HG03025 (cell line): Measurements from ENCODE around the gene MARCOL.
"Not testable (repeated sequence)": the region's sequence is repeated elsewhere in the genome, so short reads cannot be mapped to it uniquely, and the experiment has no call there.

Experiments
- ATAC-seq: cut with Tn5 transposase; IDR thresholded peaks from one replicate; pipeline ENCODE4 v1.9.1; 2021; ENCODE audit warnings: mild to moderate bottlenecking, moderate library complexity; ENCODE audit not compliant: unreplicated experiment, low FRiP score

Gene MARCOL

GRCh38 chr5:148261221-148261620, 22.9 kb downstream of the MARCOL start:
- no peak for ATAC-seq

DNA sequence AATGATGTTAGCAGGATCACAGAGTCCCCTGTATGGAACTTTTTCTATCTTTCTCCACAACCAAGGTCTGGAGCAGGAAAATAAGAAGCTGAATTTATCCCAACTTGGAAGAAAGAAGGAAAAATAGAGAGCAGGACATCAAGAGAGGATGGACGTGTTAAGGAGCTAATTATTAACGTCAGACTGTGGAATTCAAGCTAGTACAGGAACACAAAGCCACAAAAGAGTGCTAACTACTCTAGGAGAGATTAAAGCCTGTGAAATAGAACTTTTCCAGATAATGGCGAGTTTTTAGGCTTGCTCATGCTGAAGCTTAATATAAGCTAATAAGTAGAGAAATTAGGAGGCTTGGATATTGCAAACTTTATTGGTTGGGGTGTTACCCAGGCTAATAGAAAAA, 29.6 kb downstream of the MARCOL start:
- no peak for ATAC-seq

DNA sequence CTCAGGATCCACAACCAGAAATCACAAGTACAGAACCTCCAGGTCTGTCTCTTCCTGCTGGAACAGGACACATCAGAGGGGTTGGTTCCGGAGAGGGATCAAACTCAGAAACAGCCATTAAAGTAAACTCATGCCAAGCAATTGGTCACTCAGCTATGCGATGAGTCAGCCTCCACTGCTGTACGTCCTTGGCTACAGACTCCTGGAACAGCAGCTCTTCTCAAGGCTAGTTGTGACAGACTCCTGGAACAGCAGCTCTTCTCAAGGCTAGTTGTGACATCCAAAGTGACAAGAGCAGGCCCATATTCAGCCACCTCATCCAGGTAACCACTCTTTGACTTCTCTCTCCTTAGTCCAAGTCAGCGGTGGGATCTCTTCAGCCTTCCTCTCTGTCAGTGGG, 30.2 kb downstream of the MARCOL start, which contains the start of gene SPINK13:
TSS of gene SPINK13 (plus strand) at position 229 of the 400 bp plus-strand sequence. CDS start 1,279 bp downstream, outside the sequence.
- ATAC-seq, result no peak

DNA sequence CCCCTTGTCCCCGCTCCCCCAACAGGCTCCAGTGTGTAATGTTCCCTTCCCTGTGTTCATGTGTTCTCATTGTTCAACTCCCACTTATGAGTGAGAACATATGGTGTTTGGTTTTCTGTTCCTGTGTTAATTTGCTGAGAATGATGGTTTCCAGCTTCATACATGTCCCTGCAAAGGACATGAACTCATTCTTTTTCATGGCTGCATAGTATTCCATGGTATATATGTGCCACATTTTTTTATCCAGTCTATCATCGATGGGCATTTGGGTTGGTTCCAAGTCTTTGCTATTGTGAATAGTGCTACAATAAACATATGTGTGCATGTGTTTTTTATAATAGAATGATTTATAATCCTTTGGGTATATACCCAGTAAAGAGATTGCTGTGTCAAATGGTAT, 36.8 kb downstream of the MARCOL start:
- ATAC-seq, result not testable (repeated sequence)

GRCh38 chr5:148280893-148281292, 42.6 kb downstream of the MARCOL start:
- ATAC-seq, result not testable (repeated sequence)

DNA sequence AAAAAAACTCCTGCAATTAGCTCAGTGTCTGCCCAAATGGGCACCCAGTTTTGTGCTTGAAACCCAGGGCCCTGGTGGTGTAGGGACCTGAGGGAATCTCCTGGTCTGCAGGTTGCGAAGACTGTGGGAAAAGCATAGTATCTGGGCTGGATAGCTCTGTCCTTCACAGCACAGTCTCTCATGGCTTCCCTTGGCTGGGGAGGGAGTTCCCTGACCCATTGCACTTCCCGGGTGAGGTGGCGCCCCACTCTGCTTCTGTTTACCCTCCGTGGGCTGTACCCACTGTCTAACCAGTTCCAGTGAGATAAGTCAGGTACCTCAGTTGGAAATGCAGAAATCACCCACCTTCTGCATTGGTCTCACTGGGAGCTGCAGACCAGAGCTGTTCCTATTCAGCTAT, 43.0 kb downstream of the MARCOL start:
- ATAC-seq, result not testable (repeated sequence)

GRCh38 chr5:148290271-148291195, 52.2 kb downstream of the MARCOL start:
- no peak for ATAC-seq
